ENCODE data around the gene MMP2. TPM values are rescaled to one million over a fixed set of nuclear protein-coding genes. Genes with fewer than 3 reads are reported as not detected.

Gene MMP2
- total RNA-seq, 1 experiment from 2014 or later = 1.5 TPM

GRCh38 chr16:55436587-55436986 is 42.4 kb upstream of the MMP2 start:
- CTCF ChIA-PET = no interaction called here
- intact Hi-C loops (cut with micrococcal nuclease) = no loop called here
- Histone ChIP-seq H3K27ac (ENCODE audit: low read depth, low read length) (no peak overlapping the region), H3K9me2 (ENCODE audit: insufficient read depth) (no peaks in the 10 kb centered on the region), H3K9ac (ENCODE audit: low read length) (no peak overlapping the region), H4K20me1 (ENCODE audit: insufficient read depth) (no peaks in the 10 kb centered on the region), H3K9me3 (ENCODE audit: control insufficient read depth in 1 of 2, insufficient read depth in 1 of 2, low read depth in 1 of 2, low read length in 2 of 2) (no peaks in the 10 kb centered on the region), H3K79me2 (ENCODE audit: insufficient read depth, low read length) (no peaks in the 10 kb centered on the region), H3K27me3 (ENCODE audit: insufficient read depth, low read length) (peaks cover 74% of the 10 kb centered on the region), H3K4me1 (ENCODE audit: control insufficient read depth in 1 of 2, insufficient read depth in 2 of 2, low read length in 2 of 2) (no peaks in the 10 kb centered on the region), H2AFZ (ENCODE audit: low read depth, low read length, poor library complexity, severe bottlenecking) (no peak overlapping the region), H3K4me3 (replicated peaks in 1 of 2; ENCODE audit: low read depth in 1 of 2, low read length in 2 of 2) (no peak overlapping the region), H3K4me2 (ENCODE audit: low read length) (no peak overlapping the region), H3K36me3 (ENCODE audit: control insufficient read depth in 1 of 2, insufficient read depth in 2 of 2, low read length in 2 of 2) (no peaks in the 10 kb centered on the region)
- BruUV-seq (replicated peaks) = no TSS peak
- POLR2A ChIA-PET = no interaction called here
- no peak for TF ChIP-seq ELF1 (IDR thresholded peaks at IDR 0.05; ENCODE audit: borderline replicate concordance, low read depth)
- DNase-seq (ENCODE audit: low read depth, low spot score) (no peak), ATAC-seq (no peak)
- RAD21 ChIA-PET (ENCODE audit: low non-redundant PET in 1 of 2, low total read pairs in 2 of 2, uncharacterized antibody in 2 of 2, unreplicated experiment in 2 of 2) = no interaction called here

GRCh38 chr16:55437625-55438024 is 41.4 kb upstream of the MMP2 start:
- intact Hi-C loops (cut with micrococcal nuclease) = no loop called here
- H3K27ac ChIP-seq (ENCODE audit: low read depth, low read length) = no peak overlapping the region
- H4K20me1 ChIP-seq (ENCODE audit: insufficient read depth) = no peaks in the 10 kb centered on the region
- TF ChIP-seq SIN3A (IDR thresholded peaks at IDR 0.05; ENCODE audit: low read depth) (no peak), YY1 (IDR thresholded peaks at IDR 0.05; ENCODE audit: extremely low read depth, insufficient replicate concordance, low read depth, low read length) (no peak), ZNF274 (IDR thresholded peaks at IDR 0.05; ENCODE audit: low read depth, low read length) (no peak), CBX3 (IDR thresholded peaks at IDR 0.05; ENCODE audit: low read depth) (no peak), CEBPB (IDR thresholded peaks at IDR 0.05; ENCODE audit: low read depth) (no peak), JUND (IDR thresholded peaks at IDR 0.05) (no peak), ZFX (IDR thresholded peaks at IDR 0.05) (no peak), POLR2A (IDR thresholded peaks at IDR 0.05; ENCODE audit: borderline replicate concordance, extremely low read depth, insufficient read depth, insufficient read length) (no peak), POLR2AphosphoS5 (IDR thresholded peaks at IDR 0.05; ENCODE audit: low read depth, low read length) (no peak), ATF3 (IDR thresholded peaks at IDR 0.05) (no peak), FOSL1 (IDR thresholded peaks at IDR 0.05; ENCODE audit: low read depth) (no peak), SP1 (IDR thresholded peaks at IDR 0.05; ENCODE audit: low read depth) (no peak), ZBTB33 (IDR thresholded peaks at IDR 0.05; ENCODE audit: extremely low read depth, insufficient replicate concordance, low read length) (no peak), MAX (IDR thresholded peaks at IDR 0.05) (no peak), EZH2 (IDR thresholded peaks at IDR 0.05) (no peak)
- CTCF ChIA-PET = no interaction called here
- H3K9me3 ChIP-seq (ENCODE audit: control insufficient read depth in 1 of 2, insufficient read depth in 1 of 2, low read depth in 1 of 2, low read length in 2 of 2) = no peaks in the 10 kb centered on the region
- H3K4me1 ChIP-seq (ENCODE audit: control insufficient read depth in 1 of 2, insufficient read depth in 2 of 2, low read length in 2 of 2) = no peaks in the 10 kb centered on the region
- no peak for ATAC-seq
- H3K27me3 ChIP-seq (ENCODE audit: insufficient read depth, low read length) = peaks cover 69% of the 10 kb centered on the region
- no peak overlapping the region for H3K9ac ChIP-seq (ENCODE audit: low read length)
- RAD21 ChIA-PET (ENCODE audit: low non-redundant PET in 1 of 2, low total read pairs in 2 of 2, uncharacterized antibody in 2 of 2, unreplicated experiment in 2 of 2) = no interaction called here
- no peak overlapping the region for H3K4me2 ChIP-seq (ENCODE audit: low read length)
- H3K36me3 ChIP-seq (ENCODE audit: control insufficient read depth in 1 of 2, insufficient read depth in 2 of 2, low read length in 2 of 2) = no peaks in the 10 kb centered on the region
- POLR2A ChIA-PET = no interaction called here
- no peak overlapping the region for H2AFZ ChIP-seq (ENCODE audit: low read depth, low read length, poor library complexity, severe bottlenecking)
- H3K4me3 ChIP-seq (replicated peaks in 1 of 2; ENCODE audit: low read depth in 1 of 2, low read length in 2 of 2) = no peak overlapping the region
- DNase-seq (ENCODE audit: low read depth, low spot score) = no peak
- no TSS peak for BruUV-seq (replicated peaks)
- H3K79me2 ChIP-seq (ENCODE audit: insufficient read depth, low read length) = no peaks in the 10 kb centered on the region
- no peaks in the 10 kb centered on the region for H3K9me2 ChIP-seq (ENCODE audit: insufficient read depth)
